Osteoblast (primary cell): ENCODE measurements around the gene PATJ. TPM values are rescaled to one million over a fixed set of nuclear protein-coding genes. Genes with fewer than 3 reads are reported as not detected.
"Not testable (repeated sequence)": the region's sequence is repeated elsewhere in the genome, so short reads cannot be mapped to it uniquely, and the experiment has no call there.

Source experiments
- DNase-seq: peaks from one replicate; pipeline ENCODE4 v3.0.0; 2011; ENCODE audit warnings: low spot score, mixed read lengths; ENCODE audit not compliant: insufficient read length; ENCODE audit errors: missing footprints
- H2AFZ ChIP-seq: 2 replicates; pipeline ENCODE4 v1.6.0; 2011; ENCODE audit warnings: mild to moderate bottlenecking, low read length
- H3K27ac ChIP-seq: 2 replicates; pipeline ENCODE4 v1.5.1; 2011; ENCODE audit warnings: mild to moderate bottlenecking, low read depth, low read length, moderate library complexity
- H3K27me3 ChIP-seq: 2 replicates; pipeline ENCODE4 v1.6.0; 2012; ENCODE audit warnings: mild to moderate bottlenecking, control low read depth, inconsistent platforms, low read length, moderate library complexity; ENCODE audit not compliant: insufficient read depth
- H3K36me3 ChIP-seq: 2 replicates; pipeline ENCODE4 v1.5.1; 2011; ENCODE audit warnings: mild to moderate bottlenecking, low read length, control low read depth, moderate library complexity; ENCODE audit not compliant: insufficient read depth
- H3K4me1 ChIP-seq: 2 replicates; pipeline ENCODE4 v1.5.1; 2011; ENCODE audit warnings: mild to moderate bottlenecking, low read length, control low read depth, moderate library complexity; ENCODE audit not compliant: insufficient read depth
- H3K4me2 ChIP-seq: 2 replicates; pipeline ENCODE4 v1.6.0; 2011; ENCODE audit warnings: mild to moderate bottlenecking, low read length; ENCODE audit not compliant: insufficient read depth
- H3K4me3 ChIP-seq: fragments of 200-600 bp; sonication (generic); 3 replicates; pipeline ENCODE4 v1.5.1; 2012; ENCODE audit warnings: mild to moderate bottlenecking, low read length, inconsistent platforms; ENCODE audit not compliant: insufficient read depth
- H3K79me2 ChIP-seq: 2 replicates; pipeline ENCODE4 v1.6.0; 2012; ENCODE audit warnings: mild to moderate bottlenecking, low read length, control low read depth, inconsistent platforms; ENCODE audit not compliant: insufficient read depth
- H3K9me3 ChIP-seq: 2 replicates; pipeline ENCODE4 v1.5.1; 2011; ENCODE audit warnings: low read depth, low read length, control low read depth
- H4K20me1 ChIP-seq: 2 replicates; pipeline ENCODE4 v1.6.0; 2012; ENCODE audit warnings: mild to moderate bottlenecking, low read length, control low read depth; ENCODE audit not compliant: insufficient read depth
- total RNA-seq: library from RNA; depleted of rRNA; stranded (reverse); fragments of >200 nt; gene quantifications from 2 replicates; pipeline ENCODE4 v1.2.3, GENCODE V29; 2012
- TF ChIP-seq, protein P1 (sequence below): IDR thresholded peaks from 2 replicates; pipeline ENCODE4 v1.5.1; 2011; ENCODE audit warnings: mild to moderate bottlenecking, low read depth, low read length, moderate library complexity; ENCODE audit errors: extremely low read depth

The PATJ gene
- total RNA-seq, 1 donor: 10.1 TPM

DNA sequence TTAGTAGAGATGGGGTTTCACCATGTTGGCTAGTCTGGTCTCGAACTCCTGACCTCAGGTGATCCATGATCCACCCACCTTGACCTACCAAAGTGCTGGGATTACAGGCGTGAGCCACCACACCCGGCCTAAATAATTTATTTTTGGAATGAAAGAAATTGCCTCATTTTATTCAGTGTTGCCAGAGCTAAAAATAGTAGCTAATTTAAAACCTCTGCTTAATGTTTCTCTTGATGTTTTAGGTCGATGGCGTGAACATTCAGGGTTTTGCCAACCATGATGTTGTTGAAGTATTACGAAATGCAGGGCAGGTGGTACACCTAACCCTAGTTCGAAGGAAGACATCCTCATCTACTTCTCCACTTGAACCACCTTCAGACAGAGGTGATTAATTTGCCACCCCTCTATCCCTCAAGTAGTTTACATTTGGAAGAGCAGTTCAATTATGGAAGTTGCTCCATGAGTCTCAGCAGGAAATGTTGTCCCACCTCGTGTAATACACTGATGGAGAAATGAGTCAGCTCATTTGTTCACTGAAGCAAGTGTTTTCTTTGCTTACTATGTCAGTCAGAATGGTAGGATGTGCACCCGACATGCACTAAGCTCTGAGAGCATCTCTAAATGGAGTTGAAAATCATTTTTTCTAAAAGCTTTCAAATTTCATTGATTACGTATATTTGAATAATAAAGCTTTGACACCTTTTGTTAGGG, 54.9 kb downstream of the PATJ start:
- Histone ChIP-seq H3K4me3 (no peak overlapping the region), H3K79me2 (no peaks in the 10 kb centered on the region), H3K27me3 (no peaks in the 10 kb centered on the region), H2AFZ (no peak overlapping the region), H3K9me3 (no peaks in the 10 kb centered on the region), H3K4me2 (no peak overlapping the region), H3K4me1 (no peaks in the 10 kb centered on the region), H3K36me3 (no peaks in the 10 kb centered on the region), H3K27ac (no peak overlapping the region), H4K20me1 (no peaks in the 10 kb centered on the region)
- TF ChIP-seq, protein P1, sequence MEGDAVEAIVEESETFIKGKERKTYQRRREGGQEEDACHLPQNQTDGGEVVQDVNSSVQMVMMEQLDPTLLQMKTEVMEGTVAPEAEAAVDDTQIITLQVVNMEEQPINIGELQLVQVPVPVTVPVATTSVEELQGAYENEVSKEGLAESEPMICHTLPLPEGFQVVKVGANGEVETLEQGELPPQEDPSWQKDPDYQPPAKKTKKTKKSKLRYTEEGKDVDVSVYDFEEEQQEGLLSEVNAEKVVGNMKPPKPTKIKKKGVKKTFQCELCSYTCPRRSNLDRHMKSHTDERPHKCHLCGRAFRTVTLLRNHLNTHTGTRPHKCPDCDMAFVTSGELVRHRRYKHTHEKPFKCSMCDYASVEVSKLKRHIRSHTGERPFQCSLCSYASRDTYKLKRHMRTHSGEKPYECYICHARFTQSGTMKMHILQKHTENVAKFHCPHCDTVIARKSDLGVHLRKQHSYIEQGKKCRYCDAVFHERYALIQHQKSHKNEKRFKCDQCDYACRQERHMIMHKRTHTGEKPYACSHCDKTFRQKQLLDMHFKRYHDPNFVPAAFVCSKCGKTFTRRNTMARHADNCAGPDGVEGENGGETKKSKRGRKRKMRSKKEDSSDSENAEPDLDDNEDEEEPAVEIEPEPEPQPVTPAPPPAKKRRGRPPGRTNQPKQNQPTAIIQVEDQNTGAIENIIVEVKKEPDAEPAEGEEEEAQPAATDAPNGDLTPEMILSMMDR: no peak
- no peak for DNase-seq

DNA sequence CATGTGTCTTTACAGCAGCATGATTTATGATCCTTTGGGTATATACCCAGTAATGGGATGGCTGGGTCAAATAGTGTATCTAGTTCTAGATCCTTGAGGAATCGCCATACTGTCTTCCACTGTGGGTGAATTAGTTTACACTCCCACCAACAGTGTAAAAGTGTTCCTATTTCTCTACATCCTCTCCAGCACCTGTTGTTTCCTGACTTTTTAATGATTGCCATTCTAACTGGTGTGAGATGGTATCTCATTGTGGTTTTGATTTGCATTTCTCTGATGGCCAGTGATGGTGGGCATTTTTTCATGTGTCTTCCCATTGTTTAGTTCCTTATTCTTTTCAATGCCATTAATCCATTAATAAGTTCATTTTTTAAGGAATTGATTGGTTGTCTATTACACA, 58.8 kb downstream of the PATJ start:
- H3K79me2 ChIP-seq, H3K36me3 ChIP-seq, H3K4me3 ChIP-seq, H2AFZ ChIP-seq, DNase-seq, H3K27me3 ChIP-seq, H3K27ac ChIP-seq, H3K4me2 ChIP-seq, H3K4me1 ChIP-seq, H3K9me3 ChIP-seq, H4K20me1 ChIP-seq: not testable (repeated sequence)

DNA sequence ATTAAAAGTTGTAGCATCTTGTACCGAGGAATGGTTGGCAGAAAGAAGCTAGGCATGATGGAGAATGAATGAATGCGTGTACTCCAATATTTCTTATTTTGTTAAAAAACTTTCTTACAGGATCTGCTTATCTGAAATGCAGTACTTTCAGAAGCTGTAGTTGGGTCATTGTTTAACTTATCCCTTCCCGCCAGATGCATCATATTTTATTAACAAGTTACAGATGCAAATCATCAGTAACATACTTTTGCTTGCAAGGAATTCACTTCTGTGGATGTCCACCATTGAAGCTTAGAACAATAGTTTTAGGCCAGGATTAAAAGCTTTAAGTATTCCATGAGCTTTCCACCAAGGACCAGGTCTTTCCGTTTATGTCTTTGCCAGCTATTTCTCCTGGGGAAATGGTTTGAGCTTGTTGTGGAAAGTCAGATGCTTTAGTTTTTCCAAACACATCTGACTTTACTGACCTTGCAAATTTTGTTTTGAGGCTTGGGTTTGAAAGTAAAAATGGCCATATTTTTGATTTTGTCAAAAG, 65.4 kb downstream of the PATJ start:
- no peaks in the 10 kb centered on the region for H3K36me3 ChIP-seq
- no peak overlapping the region for H3K4me3 ChIP-seq
- H4K20me1 ChIP-seq: no peaks in the 10 kb centered on the region
- no peaks in the 10 kb centered on the region for H3K27me3 ChIP-seq
- no peak overlapping the region for H3K4me2 ChIP-seq
- no peak overlapping the region for H2AFZ ChIP-seq
- no peaks in the 10 kb centered on the region for H3K9me3 ChIP-seq
- no peaks in the 10 kb centered on the region for H3K79me2 ChIP-seq
- TF ChIP-seq, protein P1: no peak
- peaks cover 4% of the 10 kb centered on the region for H3K4me1 ChIP-seq
- no peak overlapping the region for H3K27ac ChIP-seq
- DNase-seq: no peak

DNA sequence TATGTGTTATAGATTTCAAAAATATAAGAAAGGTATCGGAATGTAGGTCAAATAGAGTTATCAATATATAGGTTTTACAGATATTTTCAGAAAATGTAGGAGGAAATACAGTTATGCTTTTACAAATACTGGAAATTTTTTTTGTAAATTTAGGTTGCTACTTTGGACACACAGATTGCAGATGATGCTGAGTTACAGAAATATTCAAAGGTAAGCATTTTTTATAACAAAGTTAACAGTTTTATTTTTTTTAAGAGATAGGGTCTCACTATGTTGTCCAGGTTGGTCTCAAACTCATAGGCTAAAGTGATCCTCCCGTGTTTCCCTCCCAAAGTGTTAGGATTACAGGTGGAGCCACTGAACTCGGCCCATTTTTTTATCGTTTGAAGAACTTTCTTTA, 66.0 kb downstream of the PATJ start:
- H3K4me1 ChIP-seq: peaks cover 4% of the 10 kb centered on the region
- DNase-seq: no peak
- H3K27me3 ChIP-seq: no peaks in the 10 kb centered on the region
- H3K79me2 ChIP-seq: no peaks in the 10 kb centered on the region
- no peak overlapping the region for H3K4me2 ChIP-seq
- no peak overlapping the region for H2AFZ ChIP-seq
- no peaks in the 10 kb centered on the region for H3K9me3 ChIP-seq
- no peak overlapping the region for H3K4me3 ChIP-seq
- H4K20me1 ChIP-seq: no peaks in the 10 kb centered on the region
- no peaks in the 10 kb centered on the region for H3K36me3 ChIP-seq
- H3K27ac ChIP-seq: no peak overlapping the region
- TF ChIP-seq, protein P1: no peak
